C4-2B (cell line): Measurements from ENCODE around the gene RPUSD1.

Source experiments
- ZFX ChIP-seq: fragments of 450-650 bp; IDR thresholded peaks from 2 replicates; pipeline ENCODE4 v1.6.1; 2017
- TF ChIP-seq, protein P1 (sequence below): fragments of 450-650 bp; conservative IDR thresholded peaks from 2 replicates; pipeline ENCODE4 v1.5.1; 2017; ENCODE audit warnings: mild to moderate bottlenecking

DNA sequence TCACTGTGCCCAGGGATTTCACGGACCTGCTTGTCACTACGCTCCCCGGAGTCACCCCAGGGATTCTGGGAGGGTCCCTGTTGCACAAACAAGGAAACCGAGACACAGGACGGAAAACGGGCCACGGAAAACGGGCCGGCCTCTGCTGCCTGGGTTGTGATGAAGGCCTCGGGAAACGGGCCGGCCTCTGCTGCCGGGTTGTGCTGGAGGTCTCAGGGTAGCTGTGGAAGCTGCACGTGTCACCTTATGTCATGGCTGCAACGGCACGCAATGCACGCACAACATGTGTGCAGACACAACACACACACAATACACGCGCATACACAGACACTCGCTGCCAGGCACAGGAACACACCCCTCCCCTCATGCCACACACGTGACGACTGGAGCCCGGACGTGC lies 39.3 kb upstream of the RPUSD1 start:
- TF ChIP-seq, protein P1, sequence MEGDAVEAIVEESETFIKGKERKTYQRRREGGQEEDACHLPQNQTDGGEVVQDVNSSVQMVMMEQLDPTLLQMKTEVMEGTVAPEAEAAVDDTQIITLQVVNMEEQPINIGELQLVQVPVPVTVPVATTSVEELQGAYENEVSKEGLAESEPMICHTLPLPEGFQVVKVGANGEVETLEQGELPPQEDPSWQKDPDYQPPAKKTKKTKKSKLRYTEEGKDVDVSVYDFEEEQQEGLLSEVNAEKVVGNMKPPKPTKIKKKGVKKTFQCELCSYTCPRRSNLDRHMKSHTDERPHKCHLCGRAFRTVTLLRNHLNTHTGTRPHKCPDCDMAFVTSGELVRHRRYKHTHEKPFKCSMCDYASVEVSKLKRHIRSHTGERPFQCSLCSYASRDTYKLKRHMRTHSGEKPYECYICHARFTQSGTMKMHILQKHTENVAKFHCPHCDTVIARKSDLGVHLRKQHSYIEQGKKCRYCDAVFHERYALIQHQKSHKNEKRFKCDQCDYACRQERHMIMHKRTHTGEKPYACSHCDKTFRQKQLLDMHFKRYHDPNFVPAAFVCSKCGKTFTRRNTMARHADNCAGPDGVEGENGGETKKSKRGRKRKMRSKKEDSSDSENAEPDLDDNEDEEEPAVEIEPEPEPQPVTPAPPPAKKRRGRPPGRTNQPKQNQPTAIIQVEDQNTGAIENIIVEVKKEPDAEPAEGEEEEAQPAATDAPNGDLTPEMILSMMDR: no peak
- TF ChIP-seq ZFX: no peak
